AML-193 (cell line): Measurements from ENCODE around the gene SRP19.
A peak's percentile ranks its signal among the peaks of the same experiment; 100 is the strongest.
"Not testable (repeated sequence)": the region's sequence is repeated elsewhere in the genome, so short reads cannot be mapped to it uniquely, and the experiment has no call there.

ENCODE experiments used
- DNase-seq, 2 experiments: peaks; one replicate each; lab custom pipeline; 2025; lab: John Stamatoyannopoulos, UW

SRP19 gene

GRCh38 chr5:112870966-112871365 lies 9.9 kb downstream of the SRP19 start:
- peak; percentile 42 to 45 for DNase-seq

GRCh38 chr5:112876362-112876761 lies 15.3 kb downstream of the SRP19 start:
- DNase-seq = no peak

GRCh38 chr5:112878101-112878500 lies 17.0 kb downstream of the SRP19 start:
- no peak for DNase-seq

- DNase-seq = no peak
Measured at GRCh38 chr5:112878760-112879159, 17.7 kb downstream of the SRP19 start.

GRCh38 chr5:112880219-112880964 lies 19.3 kb downstream of the SRP19 start:
- no peak for DNase-seq

GRCh38 chr5:112883192-112883591 lies 22.1 kb downstream of the SRP19 start:
- no peak for DNase-seq

GRCh38 chr5:112885001-112885400 lies 23.9 kb downstream of the SRP19 start:
- no peak for DNase-seq

- no peak for DNase-seq
Measured at GRCh38 chr5:112886975-112887374, 25.9 kb downstream of the SRP19 start.

- not testable (repeated sequence) for DNase-seq
Measured at GRCh38 chr5:112892066-112892465, 31.0 kb downstream of the SRP19 start.

GRCh38 chr5:112892776-112893175 lies 31.7 kb downstream of the SRP19 start:
- DNase-seq = no peak

- DNase-seq = no peak
Measured at GRCh38 chr5:112895682-112896081, 34.6 kb downstream of the SRP19 start.

GRCh38 chr5:112902561-112902960 lies 41.5 kb downstream of the SRP19 start:
- DNase-seq = no peak

- not testable (repeated sequence) for DNase-seq
Measured at GRCh38 chr5:112904996-112905395, 43.9 kb downstream of the SRP19 start.

GRCh38 chr5:112906637-112907036 lies 45.5 kb downstream of the SRP19 start:
- no peak for DNase-seq

- no peak for DNase-seq
Measured at GRCh38 chr5:112907166-112907631, 46.1 kb downstream of the SRP19 start.

GRCh38 chr5:112908854-112909253 lies 47.8 kb downstream of the SRP19 start:
- no peak for DNase-seq

GRCh38 chr5:112910529-112910928 lies 49.4 kb downstream of the SRP19 start:
- no peak for DNase-seq

GRCh38 chr5:112914584-112914983 lies 53.5 kb downstream of the SRP19 start:
- no peak for DNase-seq

GRCh38 chr5:112915831-112916230 lies 54.7 kb downstream of the SRP19 start:
- DNase-seq = no peak

- DNase-seq = no peak
Measured at GRCh38 chr5:112917453-112917995, 56.4 kb downstream of the SRP19 start.

- no peak for DNase-seq
Measured at GRCh38 chr5:112918136-112918535, 57.0 kb downstream of the SRP19 start.

- DNase-seq = no peak
Measured at GRCh38 chr5:112918679-112919078, 57.6 kb downstream of the SRP19 start.
